ENCODE measurements around the gene SLC35G3. TPM values are rescaled to one million over a fixed set of nuclear protein-coding genes. Genes with fewer than 3 reads are reported as not detected.
"Not testable (repeated sequence)": the region's sequence is repeated elsewhere in the genome, so short reads cannot be mapped to it uniquely, and the experiment has no call there.

The SLC35G3 gene
- total and polyA plus RNA-seq, 4 donors, result 0.04 TPM; not detected in 3

- ATAC-seq (ENCODE audit: insufficient read depth, low FRiP score) (no peak), DNase-seq (no peak)
- H3K9ac ChIP-seq (ENCODE audit: insufficient read depth in 1 of 2, low read length in 2 of 2), result no peak overlapping the region
- no peak for TF ChIP-seq CTCF (IDR thresholded peaks at IDR 0.05; ENCODE audit: control extremely low read depth, extremely low read depth)
- no peaks in the 10 kb centered on the region for H3K9me3 ChIP-seq (ENCODE audit: control insufficient read depth in 4 of 4, insufficient read depth in 3 of 4, low read length in 3 of 4)
- WGBS, 2 donors, result 83 to 87% methylated on average over 2 of the region's 2 CpGs
- no peak overlapping the region for H3K4me3 ChIP-seq
- H3K36me3 ChIP-seq (ENCODE audit: control insufficient read depth in 4 of 4, insufficient read depth in 4 of 4, low read length in 4 of 4), result no peaks in the 10 kb centered on the region
- no peak overlapping the region for H3K27ac ChIP-seq (ENCODE audit: low read depth in 1 of 2, low read length in 1 of 2)
- peaks cover 0 to 5% (median 0%) of the 10 kb centered on the region in 5 donors for H3K4me1 ChIP-seq (ENCODE audit: control insufficient read depth in 5 of 5, insufficient read depth in 5 of 5, low read length in 5 of 5)
- H3K27me3 ChIP-seq (ENCODE audit: control insufficient read depth in 3 of 3, insufficient read depth in 3 of 3, low read length in 2 of 3), result no peaks in the 10 kb centered on the region
Measured at GRCh38 chr17:35174835-35175334, 19.3 kb downstream of the SLC35G3 start.

GRCh38 chr17:35172321-35172720 is 21.9 kb downstream of the SLC35G3 start:
- H3K4me3 ChIP-seq; H3K36me3 ChIP-seq (ENCODE audit: control insufficient read depth in 4 of 4, insufficient read depth in 4 of 4, low read length in 4 of 4); ATAC-seq (ENCODE audit: insufficient read depth, low FRiP score); H3K27ac ChIP-seq (ENCODE audit: low read depth in 1 of 2, low read length in 1 of 2); H3K9me3 ChIP-seq (ENCODE audit: control insufficient read depth in 4 of 4, insufficient read depth in 3 of 4, low read length in 3 of 4); H3K27me3 ChIP-seq (ENCODE audit: control insufficient read depth in 3 of 3, insufficient read depth in 3 of 3, low read length in 2 of 3); DNase-seq; H3K9ac ChIP-seq (ENCODE audit: insufficient read depth in 1 of 2, low read length in 2 of 2); H3K4me1 ChIP-seq (ENCODE audit: control insufficient read depth in 5 of 5, insufficient read depth in 5 of 5, low read length in 5 of 5): not testable (repeated sequence)
- 88 to 91% methylated on average over 3 of the region's 3 CpGs for WGBS, 2 donors

GRCh38 chr17:35171834-35172233 is 22.4 kb downstream of the SLC35G3 start:
- Histone ChIP-seq H3K4me1 (ENCODE audit: control insufficient read depth in 5 of 5, insufficient read depth in 5 of 5, low read length in 5 of 5) (peaks cover 0 to 5% (median 0%) of the 10 kb centered on the region in 5 donors), H3K36me3 (ENCODE audit: control insufficient read depth in 4 of 4, insufficient read depth in 4 of 4, low read length in 4 of 4) (no peaks in the 10 kb centered on the region), H3K9me3 (ENCODE audit: control insufficient read depth in 4 of 4, insufficient read depth in 3 of 4, low read length in 3 of 4) (no peaks in the 10 kb centered on the region), H3K27ac (ENCODE audit: low read depth in 1 of 2, low read length in 1 of 2) (no peak overlapping the region), H3K27me3 (ENCODE audit: control insufficient read depth in 3 of 3, insufficient read depth in 3 of 3, low read length in 2 of 3) (no peaks in the 10 kb centered on the region), H3K4me3 (no peak overlapping the region), H3K9ac (ENCODE audit: insufficient read depth in 1 of 2, low read length in 2 of 2) (no peak overlapping the region)
- TF ChIP-seq CTCF (IDR thresholded peaks at IDR 0.05; ENCODE audit: control extremely low read depth, extremely low read depth), result no peak
- 25 to 29% methylated on average over 2 of the region's 2 CpGs for WGBS, 2 donors
- no peak for ATAC-seq (ENCODE audit: insufficient read depth, low FRiP score)
- DNase-seq, result no peak

GRCh38 chr17:35170968-35171771 is 23.0 kb downstream of the SLC35G3 start:
- 71 to 77% methylated on average over 18 of the region's 18 CpGs for WGBS, 2 donors
- H3K4me3 ChIP-seq, result no peak overlapping the region
- H3K36me3 ChIP-seq (ENCODE audit: control insufficient read depth in 4 of 4, insufficient read depth in 4 of 4, low read length in 4 of 4), result no peaks in the 10 kb centered on the region
- no peak overlapping the region for H3K9ac ChIP-seq (ENCODE audit: insufficient read depth in 1 of 2, low read length in 2 of 2)
- peak; percentile 16 for TF ChIP-seq CTCF (IDR thresholded peaks at IDR 0.05; ENCODE audit: control extremely low read depth, extremely low read depth)
- peak in 2 of 3 donors; percentile 62 to 65 for DNase-seq
- no peaks in the 10 kb centered on the region for H3K27me3 ChIP-seq (ENCODE audit: control insufficient read depth in 3 of 3, insufficient read depth in 3 of 3, low read length in 2 of 3)
- H3K9me3 ChIP-seq (ENCODE audit: control insufficient read depth in 4 of 4, insufficient read depth in 3 of 4, low read length in 3 of 4), result no peaks in the 10 kb centered on the region
- H3K4me1 ChIP-seq (ENCODE audit: control insufficient read depth in 5 of 5, insufficient read depth in 5 of 5, low read length in 5 of 5), result peaks cover 0 to 5% (median 0%) of the 10 kb centered on the region in 5 donors
- no peak overlapping the region for H3K27ac ChIP-seq (ENCODE audit: low read depth in 1 of 2, low read length in 1 of 2)
- no peak for ATAC-seq (ENCODE audit: insufficient read depth, low FRiP score)
